Tibial artery (tissue), 4 donors: ENCODE results near the gene CHN1.

Experiments
- DNase-seq, 2 donors: peaks; one replicate each; pipeline ENCODE4 v3.0.0-alpha.2; 2019
- H3K27ac ChIP-seq, 2 donors: fragments of 200-600 bp; sonication (generic) in 1 of 2; 1 replicate in 1 of 2; 2 replicates in 1 of 2; pipeline ENCODE4 v1.5.1; 2018 to 2019; ENCODE audit warnings: mild to moderate bottlenecking in 1 of 2
- H3K27me3 ChIP-seq, 2 donors: fragments of 200-600 bp; sonication (generic) in 1 of 2; one replicate each; pipeline versions ENCODE4 v1.5.1 to v1.6.0; 2016 to 2019
- H3K36me3 ChIP-seq, 3 donors: fragments of 200-600 bp; sonication (generic) in 2 of 3; one replicate each; pipeline ENCODE4 v1.5.1; 2016 to 2019; ENCODE audit warnings: mild to moderate bottlenecking in 2 of 3
- H3K4me1 ChIP-seq, 4 donors: fragments of 200-600 bp; sonication (generic) in 2 of 4; 1 replicate in 3 of 4; 2 replicates in 1 of 4; pipeline ENCODE4 v1.5.1; 2016 to 2019
- H3K4me3 ChIP-seq, 2 donors: fragments of 200-600 bp; sonication (generic) in 1 of 2; 1 replicate in 1 of 2; 2 replicates in 1 of 2; pipeline ENCODE4 v1.5.1; 2018 to 2019; ENCODE audit warnings: mild to moderate bottlenecking in 2 of 2
- H3K9me3 ChIP-seq, 3 donors: fragments of 200-600 bp; sonication (generic) in 1 of 3; one replicate each; pipeline ENCODE4 v1.5.1; 2016 to 2019
- intact Hi-C: fragments of 100-400 bp; cut with DNase I; formaldehyde crosslinking; loops from one replicate; pipeline ENCODE4 v1.15.0; 2023; ENCODE audit warnings: low total_unique reads
- TF ChIP-seq, protein P1 (sequence below), 2 experiments: fragments of 200-600 bp in 1 of 2; fragments of 450-650 bp in 1 of 2; IDR thresholded peaks; one replicate each; pipeline ENCODE4 v1.5.1; 2017 to 2019; ENCODE audit warnings: antibody characterized with exemption in 2 of 2, mild to moderate bottlenecking in 1 of 2, moderate library complexity in 1 of 2

The CHN1 gene

DNA sequence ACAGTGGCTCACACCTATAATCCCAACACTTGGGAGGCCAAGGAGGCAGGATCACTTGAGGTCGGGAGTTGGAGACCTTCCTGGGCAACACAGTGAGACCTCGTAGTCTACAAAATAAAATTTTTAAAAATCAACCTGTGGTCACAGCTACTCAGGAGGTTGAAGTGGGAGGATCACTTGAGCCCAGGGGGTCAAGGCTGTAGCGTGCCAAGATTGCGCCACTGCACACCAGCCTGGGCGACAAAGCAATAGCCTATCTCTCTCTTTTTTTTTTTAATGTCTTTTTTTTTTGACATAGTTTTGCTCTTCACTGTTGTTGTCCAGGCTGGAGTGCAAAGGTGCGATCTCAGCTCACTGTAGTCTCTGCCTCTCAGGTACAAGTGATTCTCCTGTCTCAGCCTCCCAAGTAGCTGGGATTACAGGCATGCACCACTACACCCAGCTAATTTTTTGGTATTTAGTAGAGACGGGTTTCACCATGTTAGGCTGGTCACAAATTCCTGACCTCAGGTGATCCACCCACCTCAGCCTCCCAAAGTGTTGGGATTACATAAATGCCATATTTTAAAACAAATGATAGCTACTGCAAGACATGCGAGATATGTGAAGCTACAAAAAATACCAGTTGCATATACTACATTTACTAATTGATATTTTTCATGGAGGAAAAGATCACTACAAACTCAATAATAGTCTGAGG, 55.0 kb downstream of the CHN1 start:
- Histone ChIP-seq H3K4me3 (no peak overlapping the region), H3K4me1 (no peaks in the 10 kb centered on the region), H3K9me3 (no peaks in the 10 kb centered on the region), H3K36me3 (no peaks in the 10 kb centered on the region), H3K27me3 (no peaks in the 10 kb centered on the region), H3K27ac (no peak overlapping the region)
- TF ChIP-seq, protein P1, sequence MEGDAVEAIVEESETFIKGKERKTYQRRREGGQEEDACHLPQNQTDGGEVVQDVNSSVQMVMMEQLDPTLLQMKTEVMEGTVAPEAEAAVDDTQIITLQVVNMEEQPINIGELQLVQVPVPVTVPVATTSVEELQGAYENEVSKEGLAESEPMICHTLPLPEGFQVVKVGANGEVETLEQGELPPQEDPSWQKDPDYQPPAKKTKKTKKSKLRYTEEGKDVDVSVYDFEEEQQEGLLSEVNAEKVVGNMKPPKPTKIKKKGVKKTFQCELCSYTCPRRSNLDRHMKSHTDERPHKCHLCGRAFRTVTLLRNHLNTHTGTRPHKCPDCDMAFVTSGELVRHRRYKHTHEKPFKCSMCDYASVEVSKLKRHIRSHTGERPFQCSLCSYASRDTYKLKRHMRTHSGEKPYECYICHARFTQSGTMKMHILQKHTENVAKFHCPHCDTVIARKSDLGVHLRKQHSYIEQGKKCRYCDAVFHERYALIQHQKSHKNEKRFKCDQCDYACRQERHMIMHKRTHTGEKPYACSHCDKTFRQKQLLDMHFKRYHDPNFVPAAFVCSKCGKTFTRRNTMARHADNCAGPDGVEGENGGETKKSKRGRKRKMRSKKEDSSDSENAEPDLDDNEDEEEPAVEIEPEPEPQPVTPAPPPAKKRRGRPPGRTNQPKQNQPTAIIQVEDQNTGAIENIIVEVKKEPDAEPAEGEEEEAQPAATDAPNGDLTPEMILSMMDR (IDR thresholded peaks at IDR 0.05): no peak
- no peak for DNase-seq
- intact Hi-C loops: no loop called here

DNA sequence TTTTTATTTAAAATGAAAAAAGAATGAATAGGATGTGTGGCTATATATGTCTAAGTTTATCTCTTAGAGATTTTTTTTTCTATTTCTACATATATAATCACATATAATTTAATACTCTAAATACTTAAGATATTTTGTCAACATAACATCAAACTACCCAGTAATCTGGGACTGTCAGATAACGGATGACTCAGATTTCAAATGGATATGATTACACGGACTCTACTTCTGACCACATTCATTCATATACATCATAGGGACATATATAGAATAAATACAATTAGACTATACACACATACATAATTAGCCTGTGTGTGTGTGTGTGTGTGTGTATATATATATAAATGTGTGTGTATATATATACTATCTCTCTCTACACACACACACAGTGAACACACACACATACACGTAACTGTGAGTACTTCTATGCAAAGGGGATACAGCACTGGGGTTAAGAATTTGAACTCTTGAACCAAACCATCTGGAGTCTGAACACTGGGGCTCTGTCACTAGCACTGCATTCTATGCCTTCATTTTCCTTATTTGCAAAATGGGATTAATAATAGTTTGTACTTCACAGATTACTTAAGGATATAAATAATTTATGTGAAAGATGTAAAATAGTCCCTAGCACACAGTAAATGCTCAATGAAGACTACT, 59.5 kb downstream of the CHN1 start:
- no peak for DNase-seq

DNA sequence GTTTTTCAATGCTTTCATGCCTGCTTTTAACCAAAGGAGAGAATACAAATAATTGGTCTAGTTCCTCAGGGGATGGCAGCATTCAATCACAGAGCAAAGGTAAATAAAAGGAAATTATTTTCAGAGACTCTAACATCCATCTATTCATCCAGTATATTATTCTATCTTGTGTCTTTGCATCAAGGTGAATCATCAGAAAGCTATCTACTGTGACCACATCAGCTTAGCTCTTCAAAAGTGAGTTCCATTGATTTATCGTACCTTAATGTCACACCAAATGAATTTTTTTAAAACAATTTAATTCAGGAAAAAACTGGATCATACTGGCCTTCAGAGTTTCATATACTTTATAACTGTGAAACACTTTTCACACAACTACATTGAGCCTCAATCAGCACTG, 66.1 kb downstream of the CHN1 start:
- intact Hi-C loops: no loop called here
- TF ChIP-seq, protein P1 (IDR thresholded peaks at IDR 0.05): no peak
- H3K4me3 ChIP-seq: no peak overlapping the region
- no peak for DNase-seq
- no peaks in the 10 kb centered on the region for H3K36me3 ChIP-seq
- no peaks in the 10 kb centered on the region for H3K27me3 ChIP-seq
- H3K4me1 ChIP-seq: no peaks in the 10 kb centered on the region
- H3K27ac ChIP-seq: no peak overlapping the region
- H3K9me3 ChIP-seq: no peaks in the 10 kb centered on the region

More for the DNA sequence above, 59.5 kb downstream of the CHN1 start:
- TF ChIP-seq, protein P1 (IDR thresholded peaks at IDR 0.05): no peak
- Histone ChIP-seq H3K4me3 (no peak overlapping the region), H3K27me3 (no peaks in the 10 kb centered on the region), H3K4me1 (no peaks in the 10 kb centered on the region), H3K36me3 (no peaks in the 10 kb centered on the region), H3K9me3 (no peaks in the 10 kb centered on the region), H3K27ac (no peak overlapping the region)
- intact Hi-C loops: no loop called here

DNA sequence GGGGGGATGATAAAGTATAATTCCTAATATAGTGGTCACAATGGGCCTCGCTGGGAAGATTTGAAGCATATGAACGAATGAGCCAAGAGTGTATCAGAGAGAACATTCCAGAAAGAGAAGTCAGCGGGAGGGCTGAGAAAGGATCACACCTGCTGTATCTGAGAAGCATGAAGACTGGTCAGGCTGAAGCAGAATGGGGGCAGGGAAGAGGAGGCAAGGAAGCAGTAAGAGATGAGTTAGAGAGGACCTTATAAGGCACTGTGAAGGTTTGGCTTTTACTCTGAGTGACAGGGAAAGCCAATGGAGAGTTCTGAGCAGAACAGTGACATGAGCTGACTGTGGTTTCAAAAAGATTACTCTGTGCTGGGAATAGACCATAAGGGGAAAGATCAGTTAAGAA, 73.5 kb downstream of the CHN1 start:
- Histone ChIP-seq H3K36me3 (no peaks in the 10 kb centered on the region), H3K4me1 (no peaks in the 10 kb centered on the region), H3K9me3 (no peaks in the 10 kb centered on the region), H3K27me3 (no peaks in the 10 kb centered on the region), H3K27ac (no peak overlapping the region), H3K4me3 (no peak overlapping the region)
- DNase-seq: no peak
- intact Hi-C loops: no loop called here
- TF ChIP-seq, protein P1 (IDR thresholded peaks at IDR 0.05): no peak

DNA sequence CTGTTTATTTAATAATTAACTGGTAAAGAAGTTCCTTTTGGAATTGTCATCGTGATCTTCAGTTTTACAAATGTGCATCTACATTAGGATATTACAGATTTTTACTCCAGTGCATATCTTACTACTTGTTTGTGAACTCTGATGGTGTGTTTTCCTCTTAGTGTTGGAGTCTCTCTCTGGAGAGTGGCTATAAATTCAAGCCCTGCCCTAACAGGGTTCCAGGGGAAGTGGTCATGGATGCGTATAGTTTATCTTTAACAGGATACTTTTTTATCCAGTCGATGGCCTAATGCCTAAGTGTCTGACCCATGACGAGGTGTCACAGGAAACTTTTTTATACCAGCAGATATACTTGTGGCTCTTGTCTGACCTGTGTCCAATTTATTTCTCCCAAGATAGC, 75.4 kb downstream of the CHN1 start:
- DNase-seq: no peak
- Histone ChIP-seq H3K27ac (no peak overlapping the region), H3K4me3 (no peak overlapping the region), H3K36me3 (no peaks in the 10 kb centered on the region), H3K4me1 (no peaks in the 10 kb centered on the region), H3K27me3 (no peaks in the 10 kb centered on the region), H3K9me3 (no peaks in the 10 kb centered on the region)
- TF ChIP-seq, protein P1 (IDR thresholded peaks at IDR 0.05): no peak
- intact Hi-C loops: no loop called here
